Measurements from ENCODE around the gene ABHD15.

Gene ABHD15

DNA sequence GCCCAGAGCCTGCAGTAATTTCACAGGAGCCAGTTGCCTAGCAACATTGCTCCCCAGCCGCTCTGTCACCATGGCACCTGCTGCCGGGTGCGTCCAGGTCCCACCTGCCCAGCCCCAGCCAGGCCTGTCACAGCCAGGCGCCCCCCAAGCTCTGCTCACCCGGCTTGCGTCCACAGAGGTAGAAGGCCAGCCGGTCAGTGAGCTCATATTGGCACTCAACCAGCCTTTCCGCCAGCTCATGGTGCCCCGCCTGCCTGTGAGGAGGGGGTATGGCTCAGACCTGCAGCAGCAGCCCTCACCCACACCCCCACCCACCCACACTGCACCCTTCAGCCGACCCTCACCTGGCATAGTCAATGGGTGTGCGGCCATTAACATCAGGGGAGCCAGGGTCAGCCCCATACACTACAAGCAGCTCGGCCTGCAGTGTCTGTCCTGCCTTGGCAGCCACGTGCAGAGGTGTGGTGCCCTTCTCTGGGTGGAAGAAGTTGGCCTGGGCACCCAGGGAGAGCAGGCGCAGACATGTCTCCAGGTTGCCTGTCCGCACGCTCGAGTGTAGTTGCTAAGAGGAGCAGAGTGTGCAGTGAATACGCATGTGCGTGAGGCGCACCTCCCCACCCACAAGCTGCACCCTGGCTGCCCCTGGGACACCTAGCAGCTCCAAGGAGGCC is 14.9 kb upstream of the ABHD15 start:
- DNase-seq: no peak

- DNase-seq: no peak
These were observed 13.3 kb upstream of the ABHD15 start for GRCh38 chr17:29579866-29580771.

DNA sequence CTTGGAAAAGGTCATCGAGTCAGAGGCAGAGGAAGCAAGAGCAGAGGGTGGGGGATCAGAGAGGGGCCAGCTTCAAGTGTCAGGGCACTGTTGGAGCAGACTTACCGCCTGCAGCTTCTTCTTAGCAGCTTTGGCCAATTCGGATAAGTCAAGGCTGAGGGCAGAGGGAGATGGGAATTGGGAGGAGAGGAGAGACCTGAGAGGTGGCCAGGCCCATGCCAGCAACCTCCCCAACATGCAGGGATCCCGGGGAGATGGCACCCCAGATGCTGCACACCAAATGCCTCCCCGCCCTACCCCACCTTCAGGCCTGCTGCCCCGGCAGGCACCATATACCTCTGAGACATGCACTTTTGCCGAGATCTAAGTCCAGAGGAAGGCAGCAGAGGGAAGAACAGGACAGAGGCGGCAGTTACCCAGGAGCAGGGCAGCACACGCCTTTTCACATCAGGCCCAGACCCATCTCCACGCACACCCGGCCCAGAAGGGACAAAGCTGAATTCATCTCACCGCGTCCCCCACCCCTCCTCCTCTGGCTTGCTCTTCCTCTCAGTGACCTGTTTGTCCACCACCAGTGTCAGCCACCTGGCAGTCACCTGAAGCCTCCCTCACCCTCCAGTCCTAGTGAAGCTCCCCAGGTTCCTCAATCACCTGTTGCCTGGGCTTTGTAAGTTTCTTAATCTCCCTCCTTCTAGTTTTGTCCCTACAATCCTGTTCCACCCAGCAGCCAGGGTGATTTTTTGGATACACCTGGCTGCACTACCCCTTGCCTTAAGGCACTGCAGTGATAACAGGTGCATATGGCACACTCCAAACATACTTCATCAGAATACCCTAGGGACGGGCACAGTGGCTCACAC is 12.0 kb upstream of the ABHD15 start:
- DNase-seq: no peak

GRCh38 chr17:29577385-29578211 is 10.8 kb upstream of the ABHD15 start:
- DNase-seq: no peak

DNA sequence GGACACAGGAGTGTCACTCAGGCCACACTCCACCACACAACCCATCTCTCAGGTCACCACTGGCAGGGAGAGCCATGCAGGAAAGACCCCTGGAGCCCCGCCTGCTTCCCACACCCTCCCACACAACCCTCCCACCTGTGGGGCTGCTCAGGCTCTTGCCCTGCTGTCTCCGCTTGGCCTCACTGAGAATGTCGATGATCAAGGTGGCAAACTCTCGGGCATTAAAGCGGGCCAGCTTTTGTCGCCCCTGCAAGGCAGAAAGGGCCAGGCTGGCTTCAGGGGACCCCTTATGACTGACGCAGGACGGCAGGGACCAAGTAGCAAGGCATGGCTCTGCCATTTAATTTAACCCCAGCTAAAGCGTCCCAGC is 10.1 kb upstream of the ABHD15 start:
- no peak for DNase-seq

DNA sequence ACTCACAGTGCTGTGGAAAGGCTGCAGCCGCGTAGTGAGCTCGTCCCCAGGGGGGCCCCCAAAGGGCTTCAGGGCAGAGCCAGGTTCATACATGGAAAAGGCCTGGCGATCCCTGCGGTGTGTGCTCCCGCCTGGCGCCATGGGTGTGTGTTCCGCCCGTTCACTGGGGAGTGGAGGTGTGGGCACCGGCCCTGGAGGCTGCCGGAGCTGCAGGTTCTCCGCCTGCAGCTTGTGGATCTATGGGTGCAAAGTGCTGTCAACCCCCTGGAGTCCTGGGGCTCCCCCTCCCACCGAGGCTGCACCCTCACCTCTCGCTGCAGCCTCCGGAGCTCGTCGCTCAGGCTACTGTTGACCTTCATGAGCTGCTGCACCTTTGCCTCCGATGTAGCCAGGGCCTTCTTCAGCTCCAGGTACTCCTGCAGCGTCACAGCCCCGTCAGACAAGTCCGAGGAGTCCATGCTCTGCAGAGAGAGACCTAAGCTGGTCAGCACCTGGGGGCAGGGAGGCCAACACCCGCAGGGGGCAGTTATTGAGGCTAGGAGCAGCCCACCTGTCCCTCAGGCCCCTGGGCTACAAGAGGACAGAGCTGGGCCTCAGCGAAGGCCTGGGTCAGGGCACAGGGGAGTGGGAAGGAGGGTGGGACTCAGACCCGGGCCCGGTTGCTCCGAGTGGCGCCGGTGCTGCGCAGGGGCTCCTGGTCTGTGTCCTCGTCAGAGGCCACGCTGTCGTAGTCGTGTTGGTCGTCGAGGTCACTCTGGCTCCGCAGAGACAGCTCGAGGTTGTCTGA is 9.6 kb upstream of the ABHD15 start:
- DNase-seq: no peak

DNA sequence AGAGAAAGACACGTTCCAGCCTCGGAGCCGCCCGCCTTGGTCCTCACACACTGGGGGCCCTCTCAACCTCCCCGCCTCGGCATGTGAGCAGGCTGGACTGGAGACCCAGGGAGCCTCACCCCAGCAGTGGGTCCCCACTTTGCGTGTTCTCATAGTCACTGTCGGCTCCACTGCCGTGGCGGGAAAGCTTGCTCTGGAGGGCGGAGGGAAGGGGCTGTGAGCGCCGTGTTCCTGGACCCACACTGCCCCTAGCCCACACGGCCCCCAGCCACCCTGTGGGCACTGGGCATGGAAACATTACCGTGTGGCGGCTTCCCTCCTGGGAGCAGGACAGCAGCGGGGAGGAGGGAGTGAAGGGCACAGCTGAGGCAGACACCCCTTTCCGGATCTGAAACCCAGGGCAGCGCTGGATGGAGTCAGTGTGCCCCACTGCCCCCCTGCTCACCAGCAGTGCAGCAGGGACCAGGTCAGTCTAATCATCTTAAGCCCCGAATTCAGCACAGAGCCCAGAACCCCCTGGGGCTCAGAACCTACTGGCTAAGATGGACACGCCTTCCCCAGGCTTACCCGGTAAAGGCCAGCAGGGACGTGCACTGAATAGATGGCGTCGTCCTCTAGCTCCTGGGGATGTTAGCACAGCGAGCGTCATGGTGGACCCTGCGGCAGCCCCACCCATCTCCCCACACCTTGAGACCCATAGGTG is 8.8 kb upstream of the ABHD15 start:
- DNase-seq: no peak

- no peak for DNase-seq
These were observed 8.1 kb upstream of the ABHD15 start for GRCh38 chr17:29574732-29575510.

- DNase-seq: no peak
These were observed 7.3 kb upstream of the ABHD15 start for GRCh38 chr17:29573871-29574731.

GRCh38 chr17:29573558-29573869 is 6.7 kb upstream of the ABHD15 start:
- no peak for DNase-seq

DNA sequence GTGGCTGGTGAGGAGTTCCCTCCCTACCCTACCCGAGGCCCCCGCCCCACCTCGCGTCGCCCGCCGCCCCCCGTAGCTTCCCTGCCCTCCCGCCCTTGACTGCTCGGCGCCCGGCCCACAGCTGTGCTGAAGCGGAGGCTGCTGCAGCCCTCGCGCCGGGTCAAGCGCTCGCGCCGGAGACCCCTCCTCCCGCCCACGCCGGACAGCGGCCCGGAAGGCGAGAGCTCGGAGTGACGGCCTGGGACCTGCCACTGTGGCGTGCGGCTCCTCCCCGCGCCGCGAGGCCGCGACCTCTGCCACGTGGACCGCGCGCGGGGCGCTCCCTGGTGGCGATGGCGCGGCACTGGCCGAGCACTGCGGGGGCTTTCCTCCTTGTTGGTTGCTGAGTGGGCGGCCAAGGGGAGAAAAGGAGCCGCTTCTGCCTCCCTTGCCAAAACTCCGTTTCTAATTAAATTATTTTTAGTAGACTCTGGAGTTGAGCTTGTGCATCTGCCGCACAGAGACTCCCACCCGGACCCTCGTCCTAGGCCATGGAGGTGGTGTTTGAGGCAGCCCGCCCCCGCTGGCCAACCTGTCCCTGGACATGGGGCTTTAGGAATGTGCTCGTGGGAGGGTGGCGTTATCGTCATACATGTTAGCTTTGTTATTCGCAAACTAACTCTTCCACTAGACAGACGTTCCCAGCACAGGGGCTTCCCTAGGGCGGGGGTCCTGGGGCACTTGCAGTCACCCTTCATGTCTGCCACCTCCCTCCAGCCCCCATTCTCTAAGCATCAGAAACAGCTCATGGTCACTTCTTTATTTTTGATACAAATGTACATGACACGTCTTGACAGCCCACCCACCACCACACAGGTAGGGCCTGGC is 6.1 kb upstream of the ABHD15 start:
- DNase-seq: no peak

DNA sequence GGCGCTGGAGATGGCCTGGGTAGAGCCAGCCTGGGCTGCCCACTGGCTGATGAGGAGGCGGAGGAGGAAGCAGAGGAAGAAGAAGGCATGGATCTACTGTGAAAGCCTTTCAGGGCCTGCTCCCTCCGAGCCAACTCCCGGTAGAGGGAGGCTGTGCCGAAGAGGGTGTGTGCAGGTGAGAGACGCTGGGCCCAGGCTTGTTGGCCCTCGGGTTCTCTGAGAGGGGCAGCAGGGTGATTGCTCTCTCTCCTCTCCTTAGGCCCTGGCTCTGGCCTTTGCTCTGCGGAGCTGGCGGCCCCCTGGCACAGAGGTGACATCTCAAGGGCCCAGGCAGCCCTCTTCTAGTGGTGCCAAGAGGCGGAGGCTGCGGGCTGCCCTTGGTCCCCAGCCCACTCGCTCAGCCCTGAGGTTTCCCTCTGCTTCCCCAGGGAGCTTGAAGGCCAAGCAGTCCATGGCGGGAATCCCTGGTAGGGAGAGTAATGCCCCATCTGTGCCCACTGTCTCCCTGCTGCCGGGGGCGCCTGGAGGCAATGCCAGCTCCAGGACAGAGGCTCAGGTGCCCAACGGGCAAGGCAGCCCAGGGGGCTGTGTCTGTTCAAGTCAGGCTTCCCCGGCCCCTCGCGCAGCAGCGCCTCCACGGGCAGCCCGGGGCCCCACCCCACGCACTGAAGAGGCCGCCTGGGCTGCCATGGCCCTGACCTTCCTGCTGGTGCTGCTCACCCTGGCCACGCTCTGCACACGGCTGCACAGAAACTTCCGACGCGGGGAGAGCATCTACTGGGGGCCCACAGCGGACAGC is 5.2 kb upstream of the ABHD15 start:
- no peak for DNase-seq

DNA sequence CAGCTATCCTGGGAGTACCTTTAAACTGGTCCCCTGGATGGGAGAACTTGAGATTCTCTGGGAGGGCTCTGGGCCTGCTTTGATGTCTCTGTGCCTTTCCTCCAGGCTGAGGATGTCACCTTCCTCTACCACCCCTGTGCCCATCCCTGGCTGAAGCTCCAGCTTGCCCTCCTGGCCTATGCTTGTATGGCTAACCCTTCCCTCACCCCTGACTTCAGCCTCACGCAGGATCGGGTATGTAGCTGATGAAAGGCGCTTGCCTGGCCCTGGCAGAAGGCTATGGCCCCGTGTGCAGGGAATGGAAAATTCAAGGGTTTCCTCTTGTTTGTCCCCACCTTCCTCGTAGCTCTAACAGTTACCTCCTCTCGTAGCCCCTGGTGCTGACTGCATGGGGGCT is 4.6 kb upstream of the ABHD15 start:
- DNase-seq: no peak

DNA sequence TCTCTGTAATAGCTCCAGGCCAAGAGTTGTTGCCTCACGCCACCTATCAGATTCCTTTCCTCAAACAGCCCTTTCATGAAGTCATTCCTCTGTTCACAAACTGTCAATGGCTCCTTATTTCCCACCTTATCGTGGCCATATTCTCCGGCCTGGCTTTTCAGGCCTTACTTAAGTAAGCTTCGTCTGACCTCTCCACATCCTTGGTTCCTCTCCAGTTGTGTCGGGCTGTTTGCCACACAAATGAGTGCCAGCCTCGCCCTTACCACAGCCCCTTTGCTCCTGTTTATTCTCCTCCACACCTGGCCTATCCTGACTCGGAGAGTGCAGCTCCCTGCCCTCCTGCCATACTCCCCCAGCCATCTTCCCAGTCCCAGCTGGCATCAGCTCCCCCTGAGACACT is 3.7 kb upstream of the ABHD15 start:
- no peak for DNase-seq

DNA sequence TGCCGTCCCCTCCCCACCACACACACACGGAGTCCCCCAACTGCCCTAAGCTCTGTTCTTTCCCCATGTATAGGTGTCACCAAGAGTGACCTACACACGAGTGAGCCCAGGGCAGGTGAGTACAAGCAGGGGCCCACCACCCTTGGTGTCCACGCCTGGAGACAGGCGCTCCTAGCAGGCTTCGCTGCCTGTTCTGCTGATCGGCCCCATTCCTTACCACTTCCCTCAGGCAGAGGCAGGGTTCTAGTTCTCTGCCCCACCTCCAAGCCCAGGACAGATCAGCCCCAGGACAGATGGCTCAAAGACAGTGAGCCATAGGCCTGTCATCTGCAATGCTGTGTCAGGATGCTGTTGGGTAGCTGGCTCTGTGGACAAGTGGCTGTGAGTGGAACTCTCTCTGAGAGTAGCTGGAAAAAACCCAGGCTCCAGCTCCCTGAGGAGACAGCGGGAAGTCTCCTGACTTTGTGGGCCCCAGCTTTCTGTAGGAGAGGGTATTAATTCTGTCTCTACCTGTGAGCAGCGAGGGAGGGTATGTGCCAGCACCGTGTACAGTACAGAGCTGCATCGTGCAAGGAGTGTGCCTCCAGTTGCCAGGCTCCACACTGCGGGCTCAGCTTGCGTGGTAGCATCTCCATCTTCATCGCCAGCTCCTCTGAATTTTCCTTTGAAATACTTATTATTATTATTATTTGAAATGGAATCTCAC is 2.6 kb upstream of the ABHD15 start:
- no peak for DNase-seq

DNA sequence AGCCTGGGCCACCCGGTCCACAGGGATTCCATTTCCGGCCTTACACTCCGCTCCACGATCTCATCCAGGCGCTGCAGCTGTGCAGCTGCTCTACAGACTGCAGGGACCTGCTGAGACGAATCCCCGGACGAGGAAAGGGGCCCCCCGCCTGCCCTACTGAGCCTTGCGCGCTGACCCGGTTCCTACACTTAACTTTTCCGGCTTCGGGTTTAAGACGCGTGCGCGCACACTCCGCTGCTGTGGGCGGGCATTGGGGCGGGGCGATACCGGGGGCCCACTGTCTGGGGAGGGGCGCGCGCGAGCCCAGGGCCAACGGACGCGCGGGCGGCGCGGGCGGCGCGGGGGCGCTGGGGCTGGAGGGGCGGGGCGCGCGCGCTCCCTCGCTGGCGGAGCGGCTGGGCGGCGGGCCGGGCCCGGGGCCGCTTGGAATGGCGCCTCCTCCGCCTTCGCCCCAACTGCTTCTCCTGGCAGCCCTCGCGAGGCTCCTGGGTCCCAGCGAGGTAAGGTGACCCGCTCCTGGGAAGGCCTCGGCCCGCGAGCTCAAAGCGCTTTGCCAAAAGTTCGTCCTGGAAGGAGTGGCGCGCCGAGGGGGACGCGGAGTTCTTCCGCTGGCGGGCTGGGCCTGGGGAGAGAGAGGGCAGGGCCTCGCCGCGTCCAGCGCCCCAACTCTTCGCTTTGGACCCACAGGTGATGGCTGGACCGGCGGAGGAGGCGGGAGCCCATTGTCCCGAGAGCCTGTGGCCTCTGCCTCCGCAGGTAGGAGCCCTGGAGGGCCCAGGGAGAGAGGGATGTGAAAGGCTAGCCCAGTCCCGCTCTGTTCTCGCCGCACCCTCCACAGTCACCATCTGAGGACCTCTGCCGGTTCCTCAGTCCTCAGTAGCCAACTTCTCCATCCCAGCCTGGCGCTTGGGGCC is 1.8 kb upstream of the ABHD15 start, which contains the start of gene TP53I13:
TSS of gene TP53I13 (plus strand) at position 371 of the 914 bp plus-strand sequence. CDS start at position 429, 58 bp downstream.
- no peak for DNase-seq

All from NCI-H187 treated with DMSO at 0.1 percent for 48 hours (cell line).